SU-DHL-6 (cell line): ENCODE measurements around the gene AGTRAP.

ENCODE experiments used
- H2AFZ ChIP-seq: fragments of 200-600 bp; sonication (generic); 2 replicates; pipeline ENCODE4 v1.6.1; 2014; ENCODE audit warnings: low read depth, mild to moderate bottlenecking, moderate library complexity, mixed read lengths, antibody characterized with exemption, low read length; ENCODE audit not compliant: severe bottlenecking
- H3F3A ChIP-seq: fragments of 200-600 bp; shearing (Covaris generic); 2 replicates; pipeline ENCODE4 v1.6.0; 2016; ENCODE audit warnings: antibody characterized with exemption, mild to moderate bottlenecking; ENCODE audit not compliant: insufficient read depth
- H3K27ac ChIP-seq: fragments of 200-600 bp; sonication (generic); 2 replicates; pipeline ENCODE4 v1.5.1; 2016; ENCODE audit warnings: low read depth, mild to moderate bottlenecking, low read length, moderate library complexity, mixed read lengths
- H3K27me3 ChIP-seq: fragments of 200-600 bp; sonication (generic), shearing (Covaris generic); 2 replicates; pipeline ENCODE4 v1.6.0; 2014; ENCODE audit warnings: mild to moderate bottlenecking, low read length
- H3K36me3 ChIP-seq: fragments of 200-600 bp; sonication (generic); 2 replicates; pipeline ENCODE4 v1.6.1; 2014; ENCODE audit warnings: mild to moderate bottlenecking, low read length, mixed read lengths
- H3K4me2 ChIP-seq: fragments of 300-600, 200-600 bp; shearing (Covaris generic), sonication (generic); 2 replicates; pipeline ENCODE4 v1.6.0; 2014; ENCODE audit warnings: low read length, low read depth, mild to moderate bottlenecking; ENCODE audit not compliant: poor library complexity, severe bottlenecking
- H3K4me3 ChIP-seq: fragments of 200-600 bp; sonication (generic); 2 replicates; pipeline ENCODE4 v1.5.1; 2014; ENCODE audit warnings: antibody characterized with exemption, low read length, mild to moderate bottlenecking, mixed read lengths; ENCODE audit not compliant: insufficient read depth, poor library complexity, severe bottlenecking
- H3K79me2 ChIP-seq: fragments of 200-600 bp; sonication (generic); 2 replicates; pipeline ENCODE4 v1.6.1; 2014; ENCODE audit warnings: mild to moderate bottlenecking, low read length, moderate library complexity; ENCODE audit not compliant: insufficient read depth
- H3K9ac ChIP-seq: fragments of 200-600 bp; sonication (generic); 2 replicates; pipeline ENCODE4 v1.7.0; 2014; ENCODE audit warnings: mild to moderate bottlenecking, low read length
- H3K9me2 ChIP-seq: fragments of 200-600 bp; sonication (generic); replicated peaks from 2 replicates; pipeline ENCODE4 v1.6.1; 2014; ENCODE audit warnings: low read length; ENCODE audit not compliant: insufficient read depth
- H3K9me3 ChIP-seq: fragments of 200-600 bp; sonication (generic); 2 replicates; pipeline ENCODE4 v1.6.1; 2014; ENCODE audit warnings: low read length, mixed read lengths; ENCODE audit not compliant: insufficient read depth
- H4K20me1 ChIP-seq: fragments of 200-600 bp; sonication (generic); 2 replicates; pipeline ENCODE4 v1.6.1; 2014; ENCODE audit warnings: low read depth, mild to moderate bottlenecking, antibody characterized with exemption, low read length, moderate library complexity, mixed read lengths
- EZH2phosphoT487 ChIP-seq: fragments of 200-600 bp; sonication (generic), shearing (Covaris generic); conservative IDR thresholded peaks from 2 replicates; pipeline ENCODE4 v1.6.1; 2018; ENCODE audit warnings: mild to moderate bottlenecking, antibody characterized with exemption, low read length, moderate library complexity, mixed read lengths
- TF ChIP-seq, protein P1 (sequence below): fragments of 200-600 bp; sonication (generic); IDR thresholded peaks from one replicate; pipeline ENCODE4 v1.5.1; 2017; ENCODE audit warnings: antibody characterized with exemption, mild to moderate bottlenecking, low read length, moderate library complexity; ENCODE audit not compliant: insufficient read depth, poor library complexity, severe bottlenecking

Gene AGTRAP

DNA sequence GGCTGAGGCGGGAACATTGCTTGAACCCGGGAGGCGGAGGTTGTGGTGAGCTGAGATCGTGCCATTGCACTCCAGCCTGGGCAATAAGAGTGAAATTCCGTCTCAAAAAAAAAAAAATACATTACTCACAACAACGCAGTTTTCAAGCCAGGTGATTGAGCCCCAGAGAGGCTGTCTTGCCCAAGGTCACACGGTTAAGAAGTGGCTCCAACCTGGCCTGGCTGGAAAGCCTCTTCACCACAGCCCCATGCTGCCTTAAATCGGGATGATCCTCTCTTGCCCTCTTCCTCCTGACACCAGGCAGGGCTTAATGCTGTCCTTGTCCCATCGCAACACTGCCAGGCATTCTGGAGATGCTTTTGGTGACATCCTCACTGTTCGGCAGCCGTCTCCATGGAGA is 22.8 kb upstream of the AGTRAP start:
- Histone ChIP-seq H3K27ac (no peak overlapping the region), H3K27me3 (no peaks in the 10 kb centered on the region), H3K9ac (no peak overlapping the region), H2AFZ (no peak overlapping the region), H3K9me2 (no peaks in the 10 kb centered on the region), H3K36me3 (no peaks in the 10 kb centered on the region), H3K4me3 (no peak overlapping the region), H3K9me3 (no peaks in the 10 kb centered on the region), H3K79me2 (no peaks in the 10 kb centered on the region), H3K4me2 (no peak overlapping the region), H4K20me1 (no peaks in the 10 kb centered on the region), H3F3A (no peaks in the 10 kb centered on the region)
- no peak for TF ChIP-seq EZH2phosphoT487
- TF ChIP-seq, protein P1, sequence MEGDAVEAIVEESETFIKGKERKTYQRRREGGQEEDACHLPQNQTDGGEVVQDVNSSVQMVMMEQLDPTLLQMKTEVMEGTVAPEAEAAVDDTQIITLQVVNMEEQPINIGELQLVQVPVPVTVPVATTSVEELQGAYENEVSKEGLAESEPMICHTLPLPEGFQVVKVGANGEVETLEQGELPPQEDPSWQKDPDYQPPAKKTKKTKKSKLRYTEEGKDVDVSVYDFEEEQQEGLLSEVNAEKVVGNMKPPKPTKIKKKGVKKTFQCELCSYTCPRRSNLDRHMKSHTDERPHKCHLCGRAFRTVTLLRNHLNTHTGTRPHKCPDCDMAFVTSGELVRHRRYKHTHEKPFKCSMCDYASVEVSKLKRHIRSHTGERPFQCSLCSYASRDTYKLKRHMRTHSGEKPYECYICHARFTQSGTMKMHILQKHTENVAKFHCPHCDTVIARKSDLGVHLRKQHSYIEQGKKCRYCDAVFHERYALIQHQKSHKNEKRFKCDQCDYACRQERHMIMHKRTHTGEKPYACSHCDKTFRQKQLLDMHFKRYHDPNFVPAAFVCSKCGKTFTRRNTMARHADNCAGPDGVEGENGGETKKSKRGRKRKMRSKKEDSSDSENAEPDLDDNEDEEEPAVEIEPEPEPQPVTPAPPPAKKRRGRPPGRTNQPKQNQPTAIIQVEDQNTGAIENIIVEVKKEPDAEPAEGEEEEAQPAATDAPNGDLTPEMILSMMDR, result no peak

DNA sequence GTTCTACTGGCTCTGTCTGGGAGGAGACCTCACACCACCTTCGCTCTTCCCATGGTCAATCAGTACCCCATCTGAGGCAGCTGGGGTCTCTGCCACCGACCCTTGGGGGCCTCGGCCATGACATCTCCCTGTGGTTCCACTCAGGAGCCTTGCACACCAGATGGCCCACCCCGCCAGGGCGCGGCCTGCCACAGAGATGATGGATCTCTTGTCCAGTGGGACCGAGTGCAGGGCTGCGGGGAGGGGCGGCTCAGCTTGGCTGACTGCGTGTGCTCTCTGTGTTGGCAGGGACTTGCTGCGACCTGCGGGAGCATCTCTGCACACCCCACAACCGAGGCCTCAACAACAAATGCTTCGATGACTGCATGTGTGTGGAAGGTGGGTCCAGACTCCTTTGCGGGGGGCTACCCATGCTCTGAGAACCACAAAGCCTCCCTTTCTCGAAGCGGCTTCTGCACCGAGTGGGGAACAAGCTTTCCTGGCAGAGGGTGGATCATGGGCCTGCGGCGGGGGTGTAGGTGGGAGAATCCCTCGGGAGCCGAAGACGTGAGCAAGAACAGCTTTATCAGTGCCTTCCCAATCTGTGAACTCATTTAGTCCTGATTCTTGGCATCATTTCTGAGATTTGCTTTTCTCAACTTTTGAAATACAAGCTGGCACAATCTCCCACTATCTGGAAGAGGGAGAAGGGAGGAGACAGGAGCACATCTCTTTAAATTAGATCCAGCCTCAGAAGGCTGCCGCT is 20.9 kb upstream of the AGTRAP start:
- H3K4me3 ChIP-seq, result no peak overlapping the region
- no peaks in the 10 kb centered on the region for H3K79me2 ChIP-seq
- H3K9ac ChIP-seq, result no peak overlapping the region
- H3F3A ChIP-seq, result no peaks in the 10 kb centered on the region
- no peaks in the 10 kb centered on the region for H3K9me3 ChIP-seq
- no peak overlapping the region for H3K4me2 ChIP-seq
- H3K36me3 ChIP-seq, result no peaks in the 10 kb centered on the region
- H3K9me2 ChIP-seq, result no peaks in the 10 kb centered on the region
- H3K27me3 ChIP-seq, result no peaks in the 10 kb centered on the region
- no peak overlapping the region for H3K27ac ChIP-seq
- no peak overlapping the region for H2AFZ ChIP-seq
- TF ChIP-seq EZH2phosphoT487, result no peak
- TF ChIP-seq, protein P1, result no peak
- no peaks in the 10 kb centered on the region for H4K20me1 ChIP-seq

DNA sequence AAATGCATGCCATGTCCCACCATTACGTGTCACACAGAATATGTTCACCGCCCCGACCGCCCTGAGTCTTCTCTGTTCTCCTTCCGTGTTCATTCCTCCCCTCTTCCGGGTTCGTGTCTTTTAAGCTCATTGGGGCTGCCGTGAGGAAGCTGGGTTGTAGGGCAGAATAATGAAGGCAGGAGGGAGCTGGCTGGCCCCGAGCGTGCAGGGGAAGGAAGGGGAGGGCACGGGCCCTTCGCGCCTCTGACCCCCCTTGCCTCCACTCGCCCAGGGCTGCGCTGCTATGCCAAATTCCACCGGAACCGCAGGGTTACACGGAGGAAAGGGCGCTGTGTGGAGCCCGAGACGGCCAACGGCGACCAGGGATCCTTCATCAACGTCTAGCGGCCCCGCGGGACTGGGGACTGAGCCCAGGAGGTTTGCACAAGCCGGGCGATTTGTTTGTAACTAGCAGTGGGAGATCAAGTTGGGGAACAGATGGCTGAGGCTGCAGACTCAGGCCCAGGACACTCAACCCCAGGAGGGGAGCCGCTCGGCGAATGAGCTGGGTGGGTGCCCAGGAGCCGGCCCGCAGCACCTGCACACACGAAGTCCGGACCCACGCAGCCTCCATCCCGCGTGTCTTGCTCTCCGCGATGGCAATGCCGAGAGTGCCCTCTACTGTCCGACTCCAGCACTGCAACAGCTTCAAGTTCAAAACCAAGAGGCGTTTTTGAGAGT is 16.5 kb upstream of the AGTRAP start:
- no peak overlapping the region for H3K27ac ChIP-seq

More for the DNA sequence above, 16.5 kb upstream of the AGTRAP start:
- Histone ChIP-seq H3K9me2 (no peaks in the 10 kb centered on the region), H3K79me2 (no peaks in the 10 kb centered on the region), H3K27me3 (no peaks in the 10 kb centered on the region), H2AFZ (peak overlapping the region; percentile 69), H3K9ac (peak overlapping the region; percentile 37), H3K36me3 (no peaks in the 10 kb centered on the region), H3K4me2 (peak overlapping the region; percentile 46), H3F3A (no peaks in the 10 kb centered on the region), H4K20me1 (no peaks in the 10 kb centered on the region), H3K4me3 (peak overlapping the region; percentile 9), H3K9me3 (no peaks in the 10 kb centered on the region)
- TF ChIP-seq, protein P1, result peak; percentile 97
- TF ChIP-seq EZH2phosphoT487, result no peak
